ENCODE measurements around the gene SH3RF3. TPM values are rescaled to one million over a fixed set of nuclear protein-coding genes. Genes with fewer than 3 reads are reported as not detected.

Gene SH3RF3
- total RNA-seq, 1 donor from 2014 or later: 0.22 TPM

DNA sequence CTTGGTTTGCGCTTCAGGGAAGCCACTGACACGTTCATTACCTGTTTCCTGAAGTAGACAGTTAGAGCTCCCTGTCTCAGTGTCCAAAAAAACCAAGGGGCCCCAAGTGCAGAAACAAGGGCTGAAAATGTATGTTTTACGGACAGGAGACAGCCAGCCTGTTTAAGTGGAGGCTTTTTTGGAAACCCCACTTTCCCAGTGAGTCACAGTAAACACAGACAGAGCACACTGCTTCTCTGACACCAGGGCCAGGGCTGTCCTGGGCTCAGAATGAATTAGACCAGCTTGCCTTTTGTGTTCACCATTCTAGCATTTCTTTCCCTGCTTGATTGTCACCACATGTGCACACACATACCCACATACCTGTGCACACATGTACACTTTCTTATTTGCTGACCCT is 128.6 kb downstream of the SH3RF3 start:
- intact Hi-C loops (cut with micrococcal nuclease): no loop called here

DNA sequence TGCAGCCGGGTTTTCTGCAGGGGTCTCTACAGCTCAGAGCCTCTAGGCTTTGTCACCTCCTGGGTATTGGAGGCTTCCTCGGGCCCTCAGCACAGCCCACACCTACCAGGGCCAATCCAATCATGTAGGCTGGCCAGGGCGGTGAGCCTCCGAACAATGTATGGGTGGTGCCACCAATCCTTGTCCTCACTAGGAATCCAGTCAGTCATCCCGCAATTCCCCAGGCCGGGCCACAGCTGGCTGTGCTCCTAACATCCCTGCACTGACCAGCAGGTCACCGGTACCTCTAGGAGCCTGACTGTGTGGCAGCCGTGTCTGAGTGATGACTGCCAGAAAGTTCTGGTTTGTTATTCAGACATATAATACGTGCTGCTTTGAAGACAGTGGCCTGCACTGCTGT is 129.4 kb downstream of the SH3RF3 start:
- intact Hi-C loops (cut with micrococcal nuclease): no loop called here

DNA sequence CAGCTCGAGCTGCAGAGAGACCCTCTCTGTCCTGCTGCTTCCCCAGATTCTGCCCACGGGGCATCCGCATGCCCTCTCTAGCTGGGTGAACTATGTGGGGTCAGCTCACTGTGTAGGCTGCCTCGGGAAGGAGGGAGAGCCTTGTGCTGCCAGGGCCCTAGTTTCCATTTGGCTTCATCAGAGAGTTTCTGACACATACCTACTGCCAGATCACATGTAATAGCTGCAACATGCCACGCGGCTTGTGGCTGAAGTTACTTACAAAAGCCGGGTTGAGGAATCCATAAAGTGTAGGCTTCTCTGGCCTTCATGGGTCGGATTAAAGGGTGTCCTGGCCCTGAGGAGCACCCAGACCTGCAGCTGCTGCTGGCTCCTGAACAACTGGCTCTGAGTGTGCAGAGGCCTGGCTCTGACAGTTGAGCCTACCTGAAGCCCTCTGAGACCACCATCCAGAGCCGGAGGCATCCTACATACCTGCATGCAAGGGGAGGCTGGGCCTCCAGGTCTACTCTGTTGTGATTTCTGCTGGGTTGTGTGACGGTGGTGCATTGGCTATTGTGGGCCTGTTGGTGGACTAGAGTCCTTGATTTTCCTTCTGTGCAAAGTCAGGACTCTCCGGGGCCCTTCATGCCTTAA is 130.0 kb downstream of the SH3RF3 start:
- intact Hi-C loops (cut with micrococcal nuclease): no loop called here

DNA sequence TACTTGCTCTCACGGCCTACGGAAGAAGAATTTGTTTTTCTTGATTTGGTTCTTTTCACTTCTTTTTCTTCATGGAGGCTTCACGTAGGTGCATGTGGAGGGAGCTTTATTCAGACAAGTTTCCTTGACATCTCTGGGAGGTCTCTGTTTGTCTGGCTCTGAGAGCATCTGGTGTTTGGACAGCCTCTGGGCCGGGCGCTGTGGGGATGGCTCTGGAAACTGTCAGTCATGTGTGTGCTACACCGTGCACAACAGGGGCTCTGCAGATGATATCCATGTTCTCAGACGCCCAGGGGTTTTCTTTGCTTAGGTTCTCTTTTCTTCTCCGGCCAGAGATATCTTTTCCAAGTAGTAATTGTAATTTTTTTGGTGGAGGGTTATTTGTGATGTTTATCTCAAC is 130.7 kb downstream of the SH3RF3 start:
- intact Hi-C loops (cut with micrococcal nuclease): loop anchor here (2.0 kb wide), 1 partner anchor 251 kb away; no protein-coding TSS in a partner anchor

DNA sequence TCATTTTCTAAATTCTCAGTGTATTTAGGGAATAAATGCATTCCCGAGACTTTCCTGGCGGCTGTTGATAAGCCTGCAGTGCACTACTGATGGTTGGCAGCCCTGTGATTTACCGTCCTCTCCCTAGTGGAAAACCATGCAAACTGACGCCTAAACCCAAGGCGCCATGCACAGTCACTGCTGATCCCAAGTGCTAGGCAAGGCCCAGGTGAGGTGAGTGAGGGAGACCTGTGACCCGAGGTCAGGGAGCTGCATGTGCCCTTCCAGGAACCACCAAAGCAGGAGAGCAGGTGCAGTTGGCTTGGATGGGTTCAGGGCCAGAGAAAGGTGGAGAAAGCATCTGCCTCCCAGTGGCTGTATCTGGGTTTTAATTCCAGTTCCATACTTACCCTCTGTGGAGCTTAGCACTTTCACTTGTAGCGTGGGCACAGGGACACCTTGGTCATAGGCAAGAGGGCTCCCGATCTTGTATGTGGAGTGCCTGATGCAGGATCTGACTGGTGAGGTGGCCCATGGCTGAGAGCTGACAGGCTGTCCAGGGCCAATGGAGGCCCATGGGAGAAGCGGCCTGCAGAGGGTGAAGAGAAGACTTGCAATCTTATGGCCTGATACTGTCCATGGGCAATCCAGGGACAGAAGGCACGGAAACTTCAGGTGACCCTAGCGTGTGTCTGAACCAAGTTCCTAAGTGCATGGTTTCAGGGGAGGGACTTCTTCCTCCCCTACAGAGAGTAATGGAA is 131.3 kb downstream of the SH3RF3 start:
- intact Hi-C loops (cut with micrococcal nuclease): loop anchor here (2.0 kb wide), 1 partner anchor 251 kb away; no protein-coding TSS in a partner anchor

DNA sequence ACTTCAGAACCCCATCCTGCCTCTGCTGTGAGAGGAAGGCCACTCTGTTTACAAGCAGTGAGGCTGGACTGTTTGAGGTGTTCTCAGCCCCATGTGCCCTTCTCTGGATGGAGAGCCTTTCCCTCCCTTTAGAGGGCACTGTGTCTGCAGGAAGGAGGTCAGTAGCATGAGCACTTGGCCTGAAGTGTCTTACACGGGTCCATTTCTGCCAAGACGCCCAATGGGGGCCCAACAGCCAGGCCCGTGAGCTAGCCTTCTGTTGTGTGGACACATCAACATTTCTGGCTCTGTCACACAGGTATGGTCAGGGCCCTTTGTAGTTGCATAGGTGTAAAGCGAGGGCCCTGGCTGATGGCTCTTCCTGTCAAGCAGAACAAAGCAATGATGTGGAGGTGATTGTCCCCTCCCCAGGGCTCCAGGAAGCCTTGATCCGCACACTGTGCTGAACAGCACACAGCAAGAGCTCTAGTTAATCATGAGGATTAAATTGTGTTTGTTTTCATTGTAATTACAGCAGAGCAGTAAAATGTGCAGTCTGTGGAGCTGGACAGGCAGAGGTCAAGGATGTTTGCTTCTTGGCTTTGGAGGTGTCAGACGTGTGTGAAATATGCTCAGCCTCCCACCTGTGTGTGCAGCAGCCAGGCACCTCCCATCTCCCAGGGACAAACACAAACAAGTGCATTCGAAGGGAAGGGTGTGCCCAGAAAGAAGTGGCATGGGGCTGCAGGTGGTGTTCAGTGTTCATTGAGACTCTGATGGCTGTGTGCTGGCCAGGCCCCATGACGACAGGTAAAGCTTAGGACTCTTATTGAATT is 132.1 kb downstream of the SH3RF3 start:
- intact Hi-C loops (cut with micrococcal nuclease): loop anchor here (2.0 kb wide), 1 partner anchor 250 kb away; no protein-coding TSS in a partner anchor

DNA sequence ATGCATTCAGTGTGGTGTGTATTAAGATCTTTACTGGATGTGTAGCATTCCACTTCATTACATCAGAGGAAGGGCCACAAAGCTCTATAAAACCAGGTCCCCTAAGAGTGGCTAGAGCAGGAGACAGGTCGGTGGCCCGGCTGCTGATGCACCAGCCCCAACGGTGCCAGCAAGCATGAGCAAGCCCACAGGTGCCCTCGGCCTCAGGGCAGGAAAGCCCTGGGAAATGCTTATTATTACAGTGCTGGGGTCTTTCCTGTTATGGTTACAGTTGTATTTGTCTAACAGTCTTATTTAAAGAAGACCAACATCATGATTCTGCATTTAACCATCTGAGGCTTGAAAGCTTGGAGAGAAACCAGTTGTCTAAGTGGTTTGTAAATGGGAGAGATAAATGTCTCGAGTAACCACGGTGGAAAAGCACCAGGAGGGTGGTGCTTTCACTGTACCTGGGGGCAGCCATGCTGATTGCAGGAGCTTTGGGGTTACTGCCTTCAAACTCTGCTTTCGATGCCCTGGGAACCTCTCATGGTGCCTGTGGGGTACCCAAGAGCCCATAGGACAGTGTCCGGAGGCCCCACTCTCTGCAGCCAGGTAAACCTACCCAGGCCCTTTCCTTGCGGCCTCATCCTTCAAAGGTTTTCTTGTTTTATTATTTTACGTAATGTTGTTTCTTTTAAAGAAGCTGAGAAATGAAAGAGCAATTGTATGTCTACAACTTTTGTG is 133.1 kb downstream of the SH3RF3 start:
- intact Hi-C loops (cut with micrococcal nuclease): loop anchor here (2.0 kb wide), 1 partner anchor 249 kb away; no protein-coding TSS in a partner anchor

DNA sequence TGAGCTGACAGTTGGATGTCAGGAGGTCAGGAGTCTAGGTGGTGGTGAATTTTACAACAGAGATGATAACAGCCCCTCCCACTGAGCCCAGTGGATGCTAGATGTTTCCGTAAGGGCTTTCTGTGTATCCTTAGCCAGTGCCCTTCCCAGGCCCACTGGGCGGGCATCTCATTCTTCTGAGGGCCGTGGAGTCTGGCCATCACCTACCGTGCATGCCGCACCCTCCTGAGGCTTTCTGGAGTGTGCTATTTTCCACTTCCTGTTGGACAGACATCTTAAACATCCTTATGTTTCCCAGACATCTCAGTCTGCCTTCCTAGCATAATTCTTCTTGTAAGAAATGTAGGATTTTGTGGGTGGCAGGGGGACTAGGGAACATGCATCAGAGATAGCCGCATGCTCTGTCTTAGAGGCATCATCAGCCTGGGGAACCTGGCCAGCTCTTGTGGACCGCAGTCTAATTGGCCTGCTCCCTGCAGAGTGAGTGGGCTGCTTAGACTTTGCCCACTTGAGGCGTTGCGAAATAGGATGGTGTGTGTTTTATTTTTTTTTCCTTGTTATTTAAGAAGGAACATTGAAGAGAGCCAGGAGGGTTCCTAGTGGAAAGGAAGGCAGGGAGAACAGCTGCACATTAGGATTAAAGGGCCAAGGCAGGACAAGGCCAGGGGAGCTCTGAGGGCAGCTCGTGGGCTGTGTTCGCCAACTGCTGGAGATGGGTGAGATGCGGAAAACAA is 135.8 kb downstream of the SH3RF3 start:
- intact Hi-C loops (cut with micrococcal nuclease): no loop called here

DNA sequence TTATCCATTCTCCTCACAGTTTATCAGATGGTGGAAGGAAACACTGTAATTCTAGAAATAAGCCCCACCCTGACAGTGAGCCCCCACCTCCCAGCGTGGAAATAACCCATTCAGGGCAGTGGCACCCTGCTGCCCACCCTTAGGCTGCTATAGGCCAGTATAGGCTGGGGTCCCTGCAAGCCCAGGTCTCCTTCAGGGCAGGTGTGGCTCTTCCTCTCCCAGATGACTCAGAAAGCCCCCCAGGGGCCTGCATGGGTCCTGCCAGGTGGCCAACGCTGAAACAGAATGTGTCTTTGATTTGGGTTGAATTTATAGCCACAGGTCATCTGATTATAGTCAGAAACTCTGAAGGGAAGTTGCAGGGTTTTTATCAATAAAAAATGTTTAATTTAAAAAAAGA is 136.4 kb downstream of the SH3RF3 start:
- intact Hi-C loops (cut with micrococcal nuclease): no loop called here

DNA sequence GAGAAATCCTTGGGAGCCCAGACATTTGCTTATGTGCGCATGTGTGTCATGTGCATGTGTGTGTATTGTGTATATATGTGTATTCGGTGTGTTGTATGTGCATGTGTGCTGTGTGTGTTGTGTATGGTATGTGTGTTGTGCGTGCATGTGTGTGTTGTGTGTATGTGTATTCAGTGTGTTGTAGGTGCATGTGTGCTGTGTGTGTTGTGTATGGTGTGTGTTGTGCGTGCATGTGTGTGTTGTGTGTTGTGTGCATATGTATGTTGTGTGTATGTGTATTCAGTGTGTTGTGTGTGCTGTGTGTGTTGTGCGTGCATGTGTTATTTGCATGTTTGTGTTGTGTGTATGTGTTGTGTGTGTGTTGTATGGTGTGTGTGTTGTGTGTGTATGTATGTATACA is 136.9 kb downstream of the SH3RF3 start:
- intact Hi-C loops (cut with micrococcal nuclease): no loop called here

DNA sequence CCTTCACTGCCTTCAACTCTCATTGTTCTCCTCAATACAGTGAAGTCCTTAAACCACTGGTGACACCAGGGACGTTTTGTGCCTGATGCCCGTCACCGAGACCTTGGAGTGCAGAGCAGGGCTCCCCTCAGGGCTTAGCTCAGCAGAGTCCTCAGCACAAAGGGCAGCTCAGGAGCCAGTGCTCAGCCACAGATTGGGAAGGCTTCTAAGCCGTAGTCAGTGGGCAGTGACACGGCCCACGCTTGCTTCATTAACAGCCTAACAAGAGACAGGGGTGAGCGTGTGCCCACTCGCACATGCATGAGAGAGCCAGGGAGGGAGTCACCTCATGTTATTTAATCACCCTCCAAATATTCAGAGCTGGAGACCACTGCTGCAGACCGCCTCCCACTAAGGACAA is 137.5 kb downstream of the SH3RF3 start:
- intact Hi-C loops (cut with micrococcal nuclease): no loop called here

DNA sequence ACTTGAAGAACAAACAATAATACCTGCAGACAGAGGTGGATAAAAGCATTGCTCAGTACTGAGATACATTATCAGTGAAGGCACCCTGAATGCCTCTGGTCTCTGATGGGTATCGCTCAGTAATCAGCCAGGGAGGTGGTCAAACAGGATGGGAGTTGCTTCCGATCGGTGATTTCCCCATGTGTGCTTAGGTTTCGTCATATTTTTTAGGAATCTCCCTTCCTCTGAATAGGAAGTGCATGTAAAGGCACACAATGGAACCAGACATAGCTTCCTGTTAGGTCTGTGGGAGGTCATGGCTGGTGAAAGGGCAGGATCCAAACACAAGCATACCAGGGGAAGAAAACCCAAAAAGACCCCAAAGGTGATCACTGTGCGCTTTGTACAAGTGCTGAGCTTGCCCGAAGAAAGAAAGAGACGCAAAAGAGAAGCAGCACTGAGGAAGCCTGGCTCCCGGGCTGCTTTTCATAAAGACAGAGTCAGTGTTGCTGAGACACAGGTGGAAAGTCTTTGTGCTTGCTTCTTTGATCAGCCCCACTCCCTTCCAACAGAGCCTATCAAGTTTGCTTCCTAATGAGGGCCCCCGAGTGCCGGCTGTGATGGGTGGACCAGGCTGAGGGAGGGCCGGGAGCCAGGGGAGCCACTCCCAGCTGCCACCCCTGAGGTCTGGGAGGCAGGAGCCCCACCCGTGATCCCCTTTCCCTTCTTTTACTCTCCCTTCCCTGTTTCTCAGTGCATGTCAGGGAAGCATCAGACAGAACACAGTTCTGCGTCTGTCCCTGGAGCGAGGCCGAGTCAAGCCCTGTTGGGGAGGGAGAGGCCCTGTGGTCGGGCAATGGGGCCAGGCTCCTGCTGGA is 138.2 kb downstream of the SH3RF3 start:
- intact Hi-C loops (cut with micrococcal nuclease): no loop called here

DNA sequence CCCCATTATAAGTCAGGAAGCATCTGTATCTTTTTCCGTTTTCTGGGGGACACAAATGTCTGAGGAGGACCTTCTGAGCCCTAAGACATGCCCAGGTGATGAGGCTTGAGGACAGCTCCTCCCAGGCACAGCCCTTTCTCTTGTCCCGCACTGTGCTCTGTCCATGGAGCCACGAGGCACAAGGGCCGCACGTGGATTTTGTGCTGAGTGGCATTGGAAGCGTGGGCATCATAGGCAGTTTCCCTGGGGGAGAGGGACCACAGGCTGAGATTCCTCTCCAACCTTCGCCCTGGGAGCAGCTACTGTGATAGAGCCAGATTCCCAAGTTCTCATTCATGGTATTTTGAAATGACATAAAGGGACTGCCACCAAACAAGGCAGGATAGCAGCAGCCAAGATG is 139.9 kb downstream of the SH3RF3 start:
- intact Hi-C loops (cut with micrococcal nuclease): no loop called here

DNA sequence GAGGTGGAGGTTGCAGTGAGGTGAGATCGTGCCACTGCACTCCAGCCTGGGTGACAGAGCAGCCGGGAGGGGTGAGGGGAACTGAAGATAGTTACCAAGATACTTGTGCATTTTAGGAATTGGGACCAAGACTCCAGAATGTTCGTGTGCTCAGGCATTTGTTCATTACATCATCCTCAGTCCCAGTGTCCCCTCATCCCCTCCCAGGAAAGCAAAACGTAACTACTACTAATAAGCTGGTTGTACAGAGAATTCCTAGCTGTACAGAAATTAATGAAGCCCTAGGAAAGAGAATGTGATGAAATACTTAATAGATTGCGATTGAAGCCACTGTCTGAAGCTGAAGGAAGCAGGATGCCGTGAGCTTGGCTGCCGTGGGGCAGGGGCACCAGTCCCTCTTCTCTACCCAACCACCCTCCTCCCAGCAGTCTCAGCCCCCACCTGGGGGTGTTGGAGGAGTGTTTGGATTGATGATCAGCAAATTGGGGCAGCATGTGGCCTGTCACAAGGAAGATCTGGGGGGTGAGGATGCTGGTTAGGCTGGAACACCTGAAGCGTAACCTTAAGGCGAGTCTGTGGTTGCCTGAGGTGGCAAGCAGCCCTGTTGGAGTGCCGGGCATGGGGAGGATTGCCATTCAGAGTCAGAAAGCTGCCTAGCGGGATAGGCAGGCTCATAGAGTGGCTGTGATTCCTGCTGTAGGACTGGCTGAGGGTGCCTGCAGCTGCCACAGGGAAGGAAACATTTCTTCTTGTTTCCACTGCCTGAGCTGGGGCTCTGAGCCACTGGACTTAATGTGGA is 140.9 kb downstream of the SH3RF3 start:
- intact Hi-C loops (cut with micrococcal nuclease): no loop called here

DNA sequence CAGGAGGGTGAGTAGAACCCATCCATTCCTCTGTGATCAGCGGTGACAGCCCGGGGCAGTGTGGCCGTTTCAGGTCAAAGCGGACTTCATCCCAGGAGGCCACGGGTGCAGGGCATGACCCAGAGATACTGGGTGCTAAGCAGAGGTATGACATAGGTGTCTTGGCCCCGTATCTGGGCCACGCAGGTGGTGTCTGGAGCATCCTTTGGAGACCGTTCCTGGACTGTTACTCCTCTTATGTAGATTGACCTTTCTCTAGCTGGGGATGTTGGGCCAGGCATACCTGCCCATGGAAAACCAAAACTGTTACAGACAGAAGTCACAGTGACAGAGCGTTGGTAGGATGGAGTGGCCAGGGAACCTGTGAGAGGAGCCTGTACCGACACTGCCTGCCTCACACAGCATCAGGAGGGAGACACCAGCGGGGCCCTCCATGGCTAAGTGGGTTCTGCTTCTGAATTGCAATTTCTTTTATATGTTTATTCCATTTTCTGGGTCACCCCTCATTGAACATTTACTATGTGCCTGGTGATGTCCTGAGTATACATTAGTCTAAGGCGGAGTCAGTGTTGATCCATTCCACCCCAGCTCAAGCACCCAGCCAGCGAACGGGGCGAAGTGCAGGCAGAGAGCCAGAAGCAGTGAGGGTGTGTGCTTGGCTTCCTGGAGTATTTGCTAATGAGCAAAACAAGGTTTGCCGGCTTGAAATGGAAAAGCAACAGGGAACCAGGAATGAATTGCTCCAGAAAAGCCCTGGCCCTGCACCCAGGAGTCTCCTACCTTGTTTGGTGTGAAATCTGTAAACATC is 141.7 kb downstream of the SH3RF3 start:
- intact Hi-C loops (cut with micrococcal nuclease): no loop called here

DNA sequence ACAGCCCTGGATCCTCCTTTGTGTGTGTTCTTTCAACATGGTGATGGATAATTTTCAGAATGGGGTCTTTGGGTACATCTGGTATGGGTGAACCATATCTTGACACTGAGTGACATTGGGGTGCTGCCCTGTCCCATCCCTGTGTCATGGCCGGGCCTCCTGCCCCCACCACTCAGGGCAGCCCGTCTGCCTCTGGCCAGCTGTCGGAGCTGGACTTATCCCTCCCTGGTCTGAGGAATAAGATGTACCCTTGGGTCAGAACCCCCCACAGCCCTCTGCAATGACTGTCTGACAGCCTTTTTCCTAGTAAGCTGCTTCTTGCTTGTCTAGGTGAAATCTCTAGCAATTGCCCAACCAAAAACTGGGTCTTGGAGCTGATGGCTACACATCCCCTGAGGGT is 142.9 kb downstream of the SH3RF3 start:
- intact Hi-C loops (cut with micrococcal nuclease): no loop called here

DNA sequence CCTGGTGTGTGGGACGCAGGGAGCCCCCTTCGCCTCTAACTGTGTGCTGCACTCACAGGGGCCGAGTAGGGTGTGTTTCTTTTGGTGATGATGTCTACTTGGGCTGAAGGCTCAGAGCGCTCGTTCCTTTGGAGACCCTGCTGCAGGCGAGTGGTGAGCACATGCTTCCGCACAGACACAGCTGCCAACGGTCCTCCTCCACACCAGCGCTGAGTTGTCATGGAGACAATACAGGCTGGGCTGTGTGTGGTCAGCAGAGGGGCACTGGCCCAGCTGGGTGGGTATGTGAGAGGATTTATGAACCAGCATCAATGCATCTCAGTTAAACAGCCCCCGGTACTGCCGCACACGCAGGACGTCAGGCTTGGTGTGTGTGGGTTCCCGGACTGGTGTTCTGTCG is 143.5 kb downstream of the SH3RF3 start:
- intact Hi-C loops (cut with micrococcal nuclease): no loop called here
